OCI-LY7 (cell line): Measurements from ENCODE around the gene THSD7A.

ENCODE experiments used
- CTCF ChIP-seq: fragments of 200-600 bp; sonication (generic); conservative IDR thresholded peaks from 2 replicates; pipeline ENCODE4 v1.5.1; 2014; ENCODE audit warnings: mild to moderate bottlenecking, antibody characterized with exemption, low read length, moderate library complexity, mixed read lengths
- EZH2phosphoT487 ChIP-seq: fragments of 200-600 bp; sonication (generic); IDR thresholded peaks from 2 replicates; pipeline ENCODE4 v1.6.1; 2018; ENCODE audit warnings: low read depth, borderline replicate concordance, mild to moderate bottlenecking, mixed run types, antibody characterized with exemption, low read length, moderate library complexity, mixed read lengths

- TF ChIP-seq CTCF (no peak), EZH2phosphoT487 (no peak)
These were observed 360.7 kb downstream of the THSD7A start for GRCh38 chr7:11471255-11471654.
